H9 (cell line): Measurements from ENCODE around the gene DXO. TPM values are rescaled to one million over a fixed set of nuclear protein-coding genes. Genes with fewer than 3 reads are reported as not detected.
"Not testable (repeated sequence)": the region's sequence is repeated elsewhere in the genome, so short reads cannot be mapped to it uniquely, and the experiment has no call there.

Experiments
- DNase-seq: peaks from one replicate; pipeline ENCODE4 v3.0.0-alpha.2; 2017
- H2AFZ ChIP-seq: one replicate; pipeline ENCODE4 v1.6.1; 2013; ENCODE audit warnings: mild to moderate bottlenecking, low read length, control low read depth, moderate library complexity
- H2AK5ac ChIP-seq: 2 replicates; pipeline ENCODE4 v1.6.1; 2013; ENCODE audit warnings: low read length, control low read depth, mixed read lengths; ENCODE audit not compliant: insufficient read length
- H2BK120ac ChIP-seq: one replicate; pipeline ENCODE4 v1.6.1; 2013; ENCODE audit warnings: low read depth, mild to moderate bottlenecking, low read length, control low read depth, inconsistent platforms; ENCODE audit not compliant: poor library complexity, severe bottlenecking
- H2BK12ac ChIP-seq: 2 replicates; pipeline ENCODE4 v1.6.1; 2013; ENCODE audit warnings: low read length, control low read depth, mixed read lengths, low read depth; ENCODE audit not compliant: insufficient read length
- H2BK15ac ChIP-seq: 2 replicates; pipeline ENCODE4 v1.6.1; 2013; ENCODE audit warnings: low read depth, low read length, control low read depth
- H2BK20ac ChIP-seq: one replicate; pipeline ENCODE4 v1.6.1; 2013; ENCODE audit warnings: low read depth, mild to moderate bottlenecking, low read length, control low read depth, inconsistent platforms; ENCODE audit not compliant: poor library complexity, severe bottlenecking
- H2BK5ac ChIP-seq: 2 replicates; pipeline ENCODE4 v1.6.1; 2013; ENCODE audit warnings: low read length, control low read depth, mixed read lengths; ENCODE audit not compliant: insufficient read length
- H3K14ac ChIP-seq: 2 replicates; pipeline ENCODE4 v1.6.1; 2013; ENCODE audit warnings: low read length, control low read depth; ENCODE audit not compliant: insufficient read depth
- H3K18ac ChIP-seq: 2 replicates; pipeline ENCODE4 v1.6.1; 2013; ENCODE audit warnings: low read depth, mild to moderate bottlenecking, mixed read lengths, low read length, control low read depth; ENCODE audit not compliant: insufficient read length
- H3K23ac ChIP-seq: 2 replicates; pipeline ENCODE4 v1.6.1; 2013; ENCODE audit warnings: low read length, control low read depth, mixed read lengths, low read depth; ENCODE audit not compliant: insufficient read length
- H3K23me2 ChIP-seq: 2 replicates; pipeline ENCODE4 v1.6.1; 2013; ENCODE audit warnings: low read depth, mild to moderate bottlenecking, mixed read lengths, low read length, control low read depth; ENCODE audit not compliant: insufficient read length, poor library complexity, severe bottlenecking
- H3K27ac ChIP-seq: 2 replicates; pipeline ENCODE4 v1.5.1; 2013; ENCODE audit warnings: low read length, control low read depth, mixed read lengths, low read depth; ENCODE audit not compliant: insufficient read length
- H3K27me3 ChIP-seq: 2 replicates; pipeline ENCODE4 v1.6.1; 2013; ENCODE audit warnings: low read length, control low read depth, inconsistent platforms; ENCODE audit not compliant: insufficient read depth
- H3K4ac ChIP-seq: 2 replicates; pipeline ENCODE4 v1.6.1; 2013; ENCODE audit warnings: low read depth, mild to moderate bottlenecking, control low read depth, inconsistent platforms, low read length, moderate library complexity
- H3K4me1 ChIP-seq: 2 replicates; pipeline ENCODE4 v1.6.1; 2013; ENCODE audit warnings: low read length, control low read depth, inconsistent platforms; ENCODE audit not compliant: insufficient read depth
- H3K4me2 ChIP-seq: 2 replicates; pipeline ENCODE4 v1.6.1; 2013; ENCODE audit warnings: low read length, control low read depth, mixed read lengths; ENCODE audit not compliant: insufficient read length, insufficient read depth
- H3K56ac ChIP-seq: 2 replicates; pipeline ENCODE4 v1.6.1; 2013; ENCODE audit warnings: low read depth, mild to moderate bottlenecking, mixed read lengths, low read length, control low read depth; ENCODE audit not compliant: insufficient read length
- H3K79me1 ChIP-seq: 2 replicates; pipeline ENCODE4 v1.6.1; 2013; ENCODE audit warnings: low read depth, mild to moderate bottlenecking, moderate library complexity, low read length, control low read depth, inconsistent platforms; ENCODE audit not compliant: insufficient read depth, poor library complexity, severe bottlenecking
- H3K79me2 ChIP-seq: 2 replicates; pipeline ENCODE4 v1.6.1; 2013; ENCODE audit warnings: low read length, control low read depth, inconsistent platforms; ENCODE audit not compliant: insufficient read depth
- H3K9ac ChIP-seq: 2 replicates; pipeline ENCODE4 v1.6.1; 2013; ENCODE audit warnings: low read length, control low read depth, mixed read lengths; ENCODE audit not compliant: insufficient read length; ENCODE audit errors: extremely low read depth
- H3K9me3 ChIP-seq: one replicate; pipeline ENCODE4 v1.6.1; 2013; ENCODE audit warnings: low read depth, low read length, inconsistent platforms; ENCODE audit not compliant: control insufficient read depth
- H3T11ph ChIP-seq: one replicate; pipeline ENCODE4 v1.6.1; 2013; ENCODE audit warnings: mild to moderate bottlenecking, low read length, control low read depth, inconsistent platforms
- H4K20me1 ChIP-seq: one replicate; pipeline ENCODE4 v1.6.1; 2013; ENCODE audit not compliant: control insufficient read depth, insufficient read length, insufficient read depth
- H4K5ac ChIP-seq: 2 replicates; pipeline ENCODE4 v1.6.1; 2013; ENCODE audit warnings: low read depth, mild to moderate bottlenecking, mixed read lengths, low read length, control low read depth; ENCODE audit not compliant: insufficient read length
- H4K8ac ChIP-seq: replicated peaks from 2 replicates; pipeline ENCODE4 v1.6.1; 2013; ENCODE audit warnings: low read length, control low read depth, mixed read lengths, low read depth; ENCODE audit not compliant: insufficient read length
- H4K91ac ChIP-seq: 2 replicates; pipeline ENCODE4 v1.6.1; 2013; ENCODE audit warnings: low read depth, mild to moderate bottlenecking, moderate library complexity, mixed read lengths, low read length, control low read depth; ENCODE audit not compliant: insufficient read length
- H3K27ac Mint-ChIP-seq, 3 experiments: 2 replicates in 2 of 3; 3 replicates in 1 of 3; pipeline ENCODE4 v1.8.0; 2020 to 2021; ENCODE audit warnings: mixed read lengths in 3 of 3, mild to moderate bottlenecking in 1 of 3, moderate library complexity in 1 of 3
- H3K27me3 Mint-ChIP-seq: 2 replicates; pipeline ENCODE4 v1.8.0; 2021; ENCODE audit warnings: low read depth, mild to moderate bottlenecking, moderate library complexity, mixed read lengths
- H3K36me3 Mint-ChIP-seq, 3 experiments: 2 replicates in 2 of 3; 3 replicates in 1 of 3; pipeline ENCODE4 v1.8.0; 2020 to 2021; ENCODE audit warnings: low read depth in 3 of 3, mixed read lengths in 3 of 3; ENCODE audit not compliant: insufficient read depth in 1 of 3
- H3K4me1 Mint-ChIP-seq, 2 experiments: 2 replicates each; pipeline ENCODE4 v1.8.0; 2020; ENCODE audit warnings: mixed read lengths in 2 of 2
- H3K4me3 Mint-ChIP-seq, 2 experiments: 2 replicates in 1 of 2; 3 replicates in 1 of 2; pipeline ENCODE4 v1.8.0; 2020 to 2021; ENCODE audit warnings: mild to moderate bottlenecking in 2 of 2, mixed read lengths in 2 of 2, moderate library complexity in 1 of 2
- H3K9me3 Mint-ChIP-seq, 2 experiments: 2 replicates in 1 of 2; 3 replicates in 1 of 2; pipeline ENCODE4 v1.8.0; 2020; ENCODE audit warnings: mild to moderate bottlenecking in 2 of 2, mixed read lengths in 2 of 2, moderate library complexity in 1 of 2
- WGBS: extraction: QIAGEN DNeasy Blood & Tissue Kit; methylation state at CpG from one replicate; pipeline ENCODE4 v1.1.7; 2013; ENCODE audit warnings: missing lambda C conversion rate, low lambda C conversion rate, mixed read lengths; ENCODE audit not compliant: insufficient read length; ENCODE audit errors: extremely low coverage; 5-methylcytosine and 5-hydroxymethylcytosine counted together
- total RNA-seq: library from RNA; stranded (reverse); gene quantifications from 2 replicates; pipeline ENCODE4 v1.2.1, GENCODE V29; 2021

The DXO gene
- total RNA-seq, 1 experiment from 2014 or later: 21.6 TPM

- H4K20me1 ChIP-seq, H3K23me2 ChIP-seq, H2BK120ac ChIP-seq, H4K91ac ChIP-seq, H3K9me3 ChIP-seq, H3K23ac ChIP-seq, H3K4me2 ChIP-seq, H3K27me3 ChIP-seq, H2AK5ac ChIP-seq, H3K79me2 ChIP-seq, H3K4me3 Mint-ChIP-seq, H3K56ac ChIP-seq, H3K36me3 Mint-ChIP-seq, H3T11ph ChIP-seq, H3K4me1 Mint-ChIP-seq, H2BK20ac ChIP-seq, H3K27ac Mint-ChIP-seq, H2BK15ac ChIP-seq, H4K5ac ChIP-seq, H3K4me1 ChIP-seq, H4K8ac ChIP-seq, H2AFZ ChIP-seq, H3K27me3 Mint-ChIP-seq, DNase-seq, H2BK5ac ChIP-seq, H3K9me3 Mint-ChIP-seq, H3K27ac ChIP-seq, H3K14ac ChIP-seq, H2BK12ac ChIP-seq, H3K79me1 ChIP-seq, H3K9ac ChIP-seq, H3K4ac ChIP-seq, H3K18ac ChIP-seq: not testable (repeated sequence)
- WGBS: no CpG with 5 or more reads among the region's 15 CpGs
These were observed 30.8 kb upstream of the DXO start for GRCh38 chr6:32002546-32003268.

- not testable (repeated sequence) for H3K27ac Mint-ChIP-seq, H2AK5ac ChIP-seq, H3K9me3 Mint-ChIP-seq, H3K27ac ChIP-seq, H3K4me2 ChIP-seq, H3K14ac ChIP-seq, H3K9ac ChIP-seq, H2BK20ac ChIP-seq, H3K4me3 Mint-ChIP-seq, H4K5ac ChIP-seq, H2BK120ac ChIP-seq, H3K79me2 ChIP-seq, H4K20me1 ChIP-seq, H3K4me1 ChIP-seq, H3K4ac ChIP-seq, H3T11ph ChIP-seq, H2AFZ ChIP-seq, H3K9me3 ChIP-seq, H3K79me1 ChIP-seq, H3K36me3 Mint-ChIP-seq, H4K8ac ChIP-seq, H3K27me3 ChIP-seq, H3K27me3 Mint-ChIP-seq, H4K91ac ChIP-seq, H2BK12ac ChIP-seq, H3K18ac ChIP-seq, H2BK5ac ChIP-seq, H3K4me1 Mint-ChIP-seq, H2BK15ac ChIP-seq, H3K23ac ChIP-seq, H3K56ac ChIP-seq, H3K23me2 ChIP-seq
- peak; percentile 7 for DNase-seq
- no CpG with 5 or more reads among the region's 6 CpGs for WGBS
These were observed 24.4 kb upstream of the DXO start for GRCh38 chr6:31996385-31996784.
